Gastrocnemius medialis (tissue), 4 donors: ENCODE results near the gene KCNJ5. TPM values are rescaled to one million over a fixed set of nuclear protein-coding genes. Genes with fewer than 3 reads are reported as not detected.
A peak's percentile ranks its signal among the peaks of the same experiment; 100 is the strongest.

Experiments used
- ATAC-seq, 2 donors: fragments of 150-250 bp; one replicate each; pipeline ENCODE4 v1.9.1; 2016
- DNase-seq, 2 donors: peaks; one replicate each; pipeline ENCODE4 v3.0.0-alpha.2; 2019
- H3K27ac ChIP-seq, 4 donors: fragments of 200-600 bp; sonication (generic); 1 replicate in 1 of 4; 2 replicates in 3 of 4; pipeline ENCODE4 v1.5.1; 2016 to 2018; ENCODE audit warnings: mild to moderate bottlenecking in 2 of 4, moderate library complexity in 1 of 4
- H3K27me3 ChIP-seq, 3 donors: fragments of 200-600 bp; sonication (generic) in 2 of 3; 1 replicate in 1 of 3; 2 replicates in 2 of 3; pipeline versions ENCODE4 v1.5.1 to v1.6.0; 2016 to 2019; ENCODE audit warnings: mild to moderate bottlenecking in 1 of 3, moderate library complexity in 1 of 3
- H3K36me3 ChIP-seq, 2 donors: fragments of 200-600 bp; sonication (generic) in 1 of 2; one replicate each; pipeline ENCODE4 v1.5.1; 2017 to 2018
- H3K4me1 ChIP-seq, 2 donors: fragments of 200-600 bp; sonication (generic) in 1 of 2; one replicate each; pipeline ENCODE4 v1.5.1; 2016 to 2017; ENCODE audit warnings: mild to moderate bottlenecking in 2 of 2
- H3K4me3 ChIP-seq, 4 donors: fragments of 200-600 bp; sonication (generic) in 3 of 4; 1 replicate in 1 of 4; 2 replicates in 3 of 4; pipeline ENCODE4 v1.5.1; 2016 to 2019; ENCODE audit warnings: mild to moderate bottlenecking in 2 of 4
- H3K9me3 ChIP-seq, 3 donors: fragments of 200-600 bp; sonication (generic) in 2 of 3; 1 replicate in 1 of 3; 2 replicates in 2 of 3; pipeline ENCODE4 v1.5.1; 2016 to 2019
- POLR2A ChIP-seq, 2 donors: fragments of 450-650 bp; IDR thresholded peaks; one replicate each; pipeline ENCODE4 v1.6.1; 2017; ENCODE audit warnings: antibody characterized with exemption in 2 of 2, mild to moderate bottlenecking in 2 of 2, moderate library complexity in 2 of 2
- in situ Hi-C, 4 donors: fragments of 200-750 bp; cut with MboI; loops; one replicate each; pipeline versions ENCODE4 v1.15.0 to v1.8.0; 2017; ENCODE audit warnings: low sequenced_read_pairs in 4 of 4
- intact Hi-C: fragments of 100-400 bp; cut with DNase I; formaldehyde crosslinking; loops from one replicate; pipeline ENCODE4 v1.15.1; 2023; ENCODE audit warnings: low total_unique reads
- total RNA-seq, 4 donors: library from RNA; depleted of rRNA; stranded (reverse); fragments of >200 nt; gene quantifications; one replicate each; pipeline versions ENCODE4 v1.1.0 to v1.2.3, GENCODE V29; 2016
- TF ChIP-seq, protein P1 (sequence below), 5 experiments: fragments of 450-650 bp in 3 of 5; fragments of 200-600 bp in 2 of 5; sonication (generic) in 2 of 5; IDR thresholded peaks in 4 of 5; conservative IDR thresholded peaks in 1 of 5; 1 replicate in 4 of 5; 2 replicates in 1 of 5; pipeline ENCODE4 v1.5.1; 2016 to 2019; ENCODE audit warnings: antibody characterized with exemption in 5 of 5, mild to moderate bottlenecking in 3 of 5, moderate library complexity in 3 of 5

Gene KCNJ5
- total RNA-seq, 4 donors from 2014 or later, result 0.24 to 0.46 TPM; not detected in 2

- ATAC-seq (no peak), DNase-seq (no peak)
- Histone ChIP-seq H3K9me3 (no peaks in the 10 kb centered on the region), H3K27ac (no peak overlapping the region), H3K27me3 (peaks cover 9 to 33% (median 22%) of the 10 kb centered on the region in 3 donors), H3K4me3 (peak overlapping the region; percentile 24 to 60 (median 49)), H3K4me1 (peaks cover 0 to 7% of the 10 kb centered on the region in 2 donors), H3K36me3 (no peaks in the 10 kb centered on the region)
- intact Hi-C loops (no loop called here), in situ Hi-C loops (loop anchor here in 1 of 4 donors (25.0 kb wide), 1 partner anchor 447 kb away; no protein-coding TSS in a partner anchor)
- no peak for TF ChIP-seq POLR2A (IDR thresholded peaks at IDR 0.05)
- TF ChIP-seq, protein P1, sequence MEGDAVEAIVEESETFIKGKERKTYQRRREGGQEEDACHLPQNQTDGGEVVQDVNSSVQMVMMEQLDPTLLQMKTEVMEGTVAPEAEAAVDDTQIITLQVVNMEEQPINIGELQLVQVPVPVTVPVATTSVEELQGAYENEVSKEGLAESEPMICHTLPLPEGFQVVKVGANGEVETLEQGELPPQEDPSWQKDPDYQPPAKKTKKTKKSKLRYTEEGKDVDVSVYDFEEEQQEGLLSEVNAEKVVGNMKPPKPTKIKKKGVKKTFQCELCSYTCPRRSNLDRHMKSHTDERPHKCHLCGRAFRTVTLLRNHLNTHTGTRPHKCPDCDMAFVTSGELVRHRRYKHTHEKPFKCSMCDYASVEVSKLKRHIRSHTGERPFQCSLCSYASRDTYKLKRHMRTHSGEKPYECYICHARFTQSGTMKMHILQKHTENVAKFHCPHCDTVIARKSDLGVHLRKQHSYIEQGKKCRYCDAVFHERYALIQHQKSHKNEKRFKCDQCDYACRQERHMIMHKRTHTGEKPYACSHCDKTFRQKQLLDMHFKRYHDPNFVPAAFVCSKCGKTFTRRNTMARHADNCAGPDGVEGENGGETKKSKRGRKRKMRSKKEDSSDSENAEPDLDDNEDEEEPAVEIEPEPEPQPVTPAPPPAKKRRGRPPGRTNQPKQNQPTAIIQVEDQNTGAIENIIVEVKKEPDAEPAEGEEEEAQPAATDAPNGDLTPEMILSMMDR (IDR thresholded peaks at IDR 0.05 in 4 of 5, conservative IDR thresholded peaks at IDR 0.05 in 1 of 5), result no peak
These were observed 977 bp upstream of the KCNJ5 start for GRCh38 chr11:128890216-128890542.

- Histone ChIP-seq H3K27ac (no peak overlapping the region), H3K4me1 (peaks cover 0 to 7% of the 10 kb centered on the region in 2 donors), H3K4me3 (no peak overlapping the region), H3K9me3 (no peaks in the 10 kb centered on the region), H3K27me3 (peaks cover 9 to 33% (median 22%) of the 10 kb centered on the region in 3 donors), H3K36me3 (no peaks in the 10 kb centered on the region)
- ATAC-seq, result no peak
- DNase-seq, result no peak
- no peak for TF ChIP-seq POLR2A (IDR thresholded peaks at IDR 0.05)
- TF ChIP-seq, protein P1 (IDR thresholded peaks at IDR 0.05 in 4 of 5, conservative IDR thresholded peaks at IDR 0.05 in 1 of 5), result no peak
- intact Hi-C loops (no loop called here), in situ Hi-C loops (loop anchor here in 1 of 4 donors (25.0 kb wide), 1 partner anchor 445 kb away; no protein-coding TSS in a partner anchor)
These were observed 800 bp downstream of the KCNJ5 start for GRCh38 chr11:128891913-128892398.

DNA sequence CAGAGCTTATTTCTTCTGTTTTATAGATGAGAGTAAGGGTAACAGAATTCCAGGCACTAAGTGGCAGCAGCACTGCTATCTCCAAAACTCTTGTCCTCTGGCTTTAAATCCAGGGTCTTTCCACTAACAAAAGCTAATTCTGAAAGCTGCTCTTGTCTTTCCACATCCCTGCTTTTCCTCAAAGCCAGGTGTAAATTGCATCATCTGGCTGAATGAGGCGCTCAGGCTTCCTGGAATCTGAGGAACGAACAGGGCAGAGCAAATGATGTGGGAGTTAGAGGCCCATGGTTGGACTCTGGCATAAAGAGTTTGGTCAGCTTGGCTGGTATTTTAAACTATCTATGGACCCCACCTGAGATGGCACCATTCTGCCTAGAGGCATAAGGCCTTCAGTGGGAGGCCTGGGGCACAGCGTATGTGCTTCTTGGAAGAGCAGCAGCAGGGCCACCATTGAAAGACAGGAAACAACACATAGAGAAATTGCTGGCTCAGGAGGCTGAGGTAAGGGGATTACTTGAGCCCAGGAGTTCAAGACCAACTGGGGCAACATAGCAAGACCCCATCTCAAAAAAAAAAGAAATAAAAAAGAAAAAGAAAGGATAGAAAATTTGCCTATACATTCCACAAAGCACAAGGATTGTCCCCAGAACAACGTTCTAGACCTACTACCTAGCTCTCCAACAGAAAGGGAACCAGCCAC, 1.9 kb downstream of the KCNJ5 start:
- DNase-seq (no peak), ATAC-seq (no peak)
- H3K4me1 ChIP-seq, result peaks cover 0 to 7% of the 10 kb centered on the region in 2 donors
- no peak overlapping the region for H3K4me3 ChIP-seq
- no peaks in the 10 kb centered on the region for H3K36me3 ChIP-seq
- intact Hi-C loops (no loop called here), in situ Hi-C loops (loop anchor here in 1 of 4 donors (25.0 kb wide), 1 partner anchor 444 kb away; no protein-coding TSS in a partner anchor)
- H3K27me3 ChIP-seq, result peaks cover 9 to 33% (median 22%) of the 10 kb centered on the region in 3 donors
- H3K9me3 ChIP-seq, result no peaks in the 10 kb centered on the region
- no peak for TF ChIP-seq POLR2A (IDR thresholded peaks at IDR 0.05)
- TF ChIP-seq, protein P1 (IDR thresholded peaks at IDR 0.05 in 4 of 5, conservative IDR thresholded peaks at IDR 0.05 in 1 of 5), result no peak
- no peak overlapping the region for H3K27ac ChIP-seq

GRCh38 chr11:128893578-128894285, 2.6 kb downstream of the KCNJ5 start:
- in situ Hi-C loops (loop anchor here in 1 of 4 donors (25.0 kb wide), 1 partner anchor 444 kb away; no protein-coding TSS in a partner anchor), intact Hi-C loops (no loop called here)
- H3K4me1 ChIP-seq, result peaks cover 0 to 7% of the 10 kb centered on the region in 2 donors
- DNase-seq (no peak), ATAC-seq (no peak)
- H3K36me3 ChIP-seq, result no peaks in the 10 kb centered on the region
- H3K4me3 ChIP-seq, result no peak overlapping the region
- TF ChIP-seq, protein P1 (IDR thresholded peaks at IDR 0.05 in 4 of 5, conservative IDR thresholded peaks at IDR 0.05 in 1 of 5), result no peak
- no peak for TF ChIP-seq POLR2A (IDR thresholded peaks at IDR 0.05)
- no peaks in the 10 kb centered on the region for H3K9me3 ChIP-seq
- H3K27ac ChIP-seq, result no peak overlapping the region
- peaks cover 9 to 27% (median 22%) of the 10 kb centered on the region in 3 donors for H3K27me3 ChIP-seq
